NCI-H748 treated with DMSO at 0.1 percent for 48 hours (cell line): ENCODE data around the gene SBSN.
"Not testable (repeated sequence)": the region's sequence is repeated elsewhere in the genome, so short reads cannot be mapped to it uniquely, and the experiment has no call there.

Source experiments
- DNase-seq: peaks from one replicate; lab custom pipeline; 2025; lab: John Stamatoyannopoulos, UW

SBSN gene

DNA sequence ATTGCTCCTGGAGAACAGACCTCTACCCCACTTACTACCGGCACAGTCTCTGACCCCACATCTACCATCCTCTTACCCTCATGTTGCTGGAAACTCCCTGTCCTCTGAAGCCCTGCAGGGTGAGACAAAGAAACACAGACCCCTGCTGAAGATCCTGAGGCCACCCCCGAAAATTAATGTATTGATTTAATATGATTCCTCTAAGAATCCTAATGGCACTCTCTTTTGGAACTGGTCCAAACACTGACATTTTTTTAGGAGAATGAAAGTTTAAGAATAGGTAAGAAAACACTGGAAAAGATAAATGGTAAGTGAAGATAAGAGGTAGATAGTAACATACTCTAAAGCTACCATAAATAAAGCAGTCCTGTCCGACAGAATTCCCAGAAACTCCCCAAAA, 20.0 kb downstream of the SBSN start:
- DNase-seq, result no peak

GRCh38 chr19:35507561-35507960, 20.6 kb downstream of the SBSN start:
- DNase-seq, result no peak

GRCh38 chr19:35506011-35506410, 22.1 kb downstream of the SBSN start:
- no peak for DNase-seq

DNA sequence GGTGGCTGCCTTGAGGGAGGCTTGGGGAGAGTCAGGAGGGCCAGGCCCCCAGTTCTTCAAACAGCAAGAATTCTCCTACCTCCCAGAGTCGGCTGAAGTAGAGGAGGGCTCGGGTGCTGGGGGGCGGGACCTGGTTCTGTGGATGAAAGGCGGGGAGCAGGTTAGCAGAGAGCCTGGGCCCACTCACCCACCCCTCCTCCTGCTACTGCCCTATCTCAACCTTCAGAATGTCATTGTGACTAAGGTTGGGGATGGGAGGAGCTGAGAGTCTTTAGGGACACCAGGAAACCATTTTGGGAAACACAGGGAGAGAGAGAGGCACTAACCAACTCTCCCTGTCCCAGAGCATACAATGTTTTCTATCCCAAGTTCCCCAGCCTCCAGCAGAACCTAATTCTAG, 25.4 kb downstream of the SBSN start:
- no peak for DNase-seq

DNA sequence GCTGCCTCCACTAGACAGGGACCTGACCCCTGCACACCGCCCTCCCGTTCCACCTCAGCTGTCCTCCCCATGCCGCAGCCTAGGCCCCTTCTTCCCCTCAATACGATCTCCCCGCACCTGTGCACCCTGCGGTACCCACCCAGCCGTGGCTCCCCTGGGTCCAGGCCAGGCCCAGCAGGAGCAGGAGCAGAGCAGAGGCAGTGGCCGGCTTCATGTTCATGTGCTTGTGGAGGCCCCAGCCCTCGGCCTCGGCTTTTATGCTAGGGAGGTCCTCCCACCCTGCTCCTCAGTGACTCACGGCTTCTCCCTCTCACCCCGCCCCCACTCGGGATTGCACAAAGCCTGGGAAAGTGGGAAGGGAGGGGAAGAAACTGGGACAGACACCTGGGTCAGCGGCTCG, 26.4 kb downstream of the SBSN start:
- no peak for DNase-seq

DNA sequence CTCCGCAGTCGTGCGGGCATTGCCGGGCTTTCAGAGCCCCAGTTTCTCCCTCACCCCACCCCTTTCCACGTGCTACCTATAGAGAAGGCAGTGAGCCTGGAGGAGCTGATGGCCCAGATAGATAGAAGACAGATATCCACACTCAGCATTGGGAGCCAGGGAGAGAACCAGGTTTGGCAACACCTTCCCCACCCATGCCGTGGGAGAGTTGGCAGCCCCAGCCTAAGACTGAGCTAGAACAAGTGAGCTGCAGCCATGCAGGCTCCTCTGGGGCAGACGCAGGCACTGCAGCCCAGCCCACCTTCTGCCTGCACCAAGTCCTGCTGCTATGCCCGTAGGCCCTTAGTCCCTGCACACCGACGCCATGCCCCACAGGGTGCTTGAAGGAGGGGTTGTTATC, 27.5 kb downstream of the SBSN start:
- DNase-seq, result no peak

- no peak for DNase-seq
Measured at GRCh38 chr19:35498984-35499527, 29.1 kb downstream of the SBSN start.

- DNase-seq, result no peak
Measured at GRCh38 chr19:35498220-35498619, 29.9 kb downstream of the SBSN start.

- no peak for DNase-seq
Measured at GRCh38 chr19:35497406-35497805, 30.7 kb downstream of the SBSN start.

DNA sequence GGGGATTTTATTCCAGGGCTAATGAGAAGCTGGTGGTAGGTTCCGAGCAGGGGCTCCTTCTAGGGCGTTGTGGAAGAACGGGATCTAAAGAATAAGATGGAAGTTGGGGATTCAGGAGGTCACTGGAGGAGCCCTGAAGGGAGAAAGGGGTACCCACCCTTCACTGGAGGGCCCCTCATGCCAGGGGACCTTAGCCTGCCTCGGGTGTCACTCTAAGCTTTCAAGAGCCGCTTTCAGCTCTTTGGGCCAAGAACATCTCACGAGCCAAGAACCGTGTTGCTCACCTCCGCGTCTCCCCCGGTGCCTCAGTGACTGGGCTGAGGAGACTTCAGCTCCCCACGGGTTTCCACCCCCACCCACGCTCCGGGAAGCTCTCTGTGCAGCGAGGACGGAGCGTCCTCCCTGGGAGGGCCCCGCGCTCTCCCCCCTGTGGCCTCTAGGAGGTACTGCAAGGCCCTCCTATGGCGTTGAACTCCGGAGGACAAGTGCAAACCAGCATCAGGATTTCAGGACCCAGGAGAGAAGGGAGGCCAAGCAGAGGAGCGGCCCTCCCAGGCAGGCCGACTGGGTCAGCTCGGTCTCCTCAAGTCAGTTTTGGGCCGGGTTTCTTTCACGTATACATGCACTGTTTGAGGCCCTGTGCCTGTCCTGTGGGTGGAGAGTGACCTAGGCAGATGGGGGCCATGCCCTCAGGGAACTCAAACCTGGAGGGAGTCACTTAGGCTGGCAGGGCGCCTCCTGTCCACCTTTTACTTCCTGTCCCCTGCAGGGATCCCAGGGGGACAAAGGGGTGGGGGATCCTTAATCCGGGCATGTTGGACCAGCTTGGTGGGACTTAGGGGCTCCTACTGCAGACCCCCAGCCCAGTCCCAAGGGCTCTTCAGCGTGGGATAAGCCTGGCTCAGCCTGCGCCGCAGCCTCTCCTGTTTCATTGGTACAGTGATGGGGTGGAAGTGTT, 32.7 kb downstream of the SBSN start:
- no peak for DNase-seq

GRCh38 chr19:35493971-35494370, 34.1 kb downstream of the SBSN start:
- no peak for DNase-seq

DNA sequence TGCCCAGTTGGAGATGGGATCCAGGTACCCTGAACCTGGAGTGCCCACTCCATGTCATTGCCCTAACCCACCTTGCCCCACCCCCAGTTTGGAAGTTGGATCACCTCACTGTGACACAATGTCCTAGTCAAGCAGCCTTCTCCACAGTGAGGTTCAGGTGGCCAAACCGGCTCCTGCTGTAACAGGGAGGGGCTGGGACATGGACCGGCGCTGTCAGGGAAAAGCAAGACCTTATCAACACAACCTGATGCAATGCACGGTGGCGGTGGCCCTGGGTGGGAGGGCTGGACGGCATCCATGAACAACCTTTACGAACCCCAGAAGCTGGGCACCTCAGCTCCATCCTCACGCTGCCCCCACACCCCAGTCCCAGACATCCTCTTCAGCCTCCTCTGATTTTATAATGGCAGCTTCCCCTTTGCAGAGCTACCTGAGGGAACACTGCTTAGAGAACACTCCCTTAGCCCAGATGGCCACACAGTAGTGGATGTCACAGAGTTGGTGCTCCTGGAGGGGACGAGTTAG, 36.2 kb downstream of the SBSN start:
- no peak for DNase-seq

DNA sequence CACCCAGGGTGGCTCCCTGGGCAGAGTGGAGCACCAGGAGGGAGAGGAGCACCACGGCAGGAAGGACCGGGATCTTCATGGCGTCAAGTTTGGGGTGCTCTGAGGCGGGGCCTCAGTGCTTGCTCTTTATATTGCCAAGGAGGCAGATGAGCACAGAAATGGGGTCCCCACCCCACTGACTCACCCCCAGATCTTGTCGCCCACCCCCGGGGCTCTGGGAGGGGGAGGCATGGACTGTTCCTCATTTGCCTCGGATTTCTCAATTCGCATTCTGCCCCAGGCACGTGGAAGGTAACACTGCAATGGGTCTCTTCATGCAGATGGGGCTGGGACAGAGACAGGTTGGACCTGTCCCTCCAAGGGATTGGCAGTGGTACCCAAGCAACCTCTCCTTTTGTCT, 37.7 kb downstream of the SBSN start, which contains the start of gene KRTDAP:
TSS of gene KRTDAP (minus strand) at position 101 of the 400 bp plus-strand sequence. CDS start at position 79, 22 bp downstream.
- no peak for DNase-seq

- DNase-seq, result no peak
Measured at GRCh38 chr19:35488677-35489076, 39.4 kb downstream of the SBSN start.

DNA sequence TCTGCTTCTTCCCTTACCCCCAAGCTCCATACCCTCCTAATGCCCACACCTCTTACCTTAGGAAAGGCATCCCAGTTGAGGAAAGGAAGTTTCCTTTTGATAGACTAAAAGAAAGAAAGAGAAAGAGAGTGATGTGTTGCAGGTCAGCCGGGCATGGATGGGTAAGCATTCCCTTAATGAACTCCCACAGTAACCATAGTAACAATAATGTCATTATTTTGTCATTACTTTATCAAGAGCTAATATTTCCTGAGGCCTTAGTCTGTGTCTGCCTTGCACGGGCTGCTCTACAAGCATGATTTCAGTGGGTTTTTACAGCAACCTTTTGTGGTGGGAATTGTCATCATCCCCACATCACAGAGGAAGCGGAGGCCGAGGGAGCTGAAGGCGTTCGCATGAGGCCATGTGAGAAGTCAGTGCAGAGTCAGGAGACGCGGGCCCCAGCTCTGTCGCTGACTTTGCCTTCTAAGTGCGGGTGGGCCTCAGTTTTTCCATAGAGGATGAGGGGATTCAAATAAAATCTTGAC, 40.4 kb downstream of the SBSN start:
- DNase-seq, result no peak

- no peak for DNase-seq
Measured at GRCh38 chr19:35486268-35486708, 41.8 kb downstream of the SBSN start.

GRCh38 chr19:35484252-35485036, 43.7 kb downstream of the SBSN start:
- DNase-seq, result no peak

DNA sequence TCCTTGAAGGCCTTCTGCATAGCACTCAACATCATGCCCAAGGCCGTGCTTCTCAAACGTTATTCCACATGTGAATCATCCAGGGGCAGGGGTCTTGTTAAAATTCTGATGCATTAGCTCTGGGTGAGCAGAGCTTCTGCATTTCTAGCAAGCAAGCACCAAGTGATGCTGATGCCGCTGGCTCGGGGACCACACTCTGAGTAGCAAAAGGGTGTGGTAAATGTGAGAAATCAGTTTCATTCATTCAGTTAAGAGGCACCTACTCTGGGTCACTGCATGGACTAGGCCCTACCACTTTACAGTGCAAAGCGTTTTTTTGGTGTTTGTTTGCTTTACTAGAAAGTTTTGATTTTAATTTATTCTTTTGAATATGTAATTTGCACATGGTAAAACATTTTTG, 45.0 kb downstream of the SBSN start:
- no peak for DNase-seq

DNA sequence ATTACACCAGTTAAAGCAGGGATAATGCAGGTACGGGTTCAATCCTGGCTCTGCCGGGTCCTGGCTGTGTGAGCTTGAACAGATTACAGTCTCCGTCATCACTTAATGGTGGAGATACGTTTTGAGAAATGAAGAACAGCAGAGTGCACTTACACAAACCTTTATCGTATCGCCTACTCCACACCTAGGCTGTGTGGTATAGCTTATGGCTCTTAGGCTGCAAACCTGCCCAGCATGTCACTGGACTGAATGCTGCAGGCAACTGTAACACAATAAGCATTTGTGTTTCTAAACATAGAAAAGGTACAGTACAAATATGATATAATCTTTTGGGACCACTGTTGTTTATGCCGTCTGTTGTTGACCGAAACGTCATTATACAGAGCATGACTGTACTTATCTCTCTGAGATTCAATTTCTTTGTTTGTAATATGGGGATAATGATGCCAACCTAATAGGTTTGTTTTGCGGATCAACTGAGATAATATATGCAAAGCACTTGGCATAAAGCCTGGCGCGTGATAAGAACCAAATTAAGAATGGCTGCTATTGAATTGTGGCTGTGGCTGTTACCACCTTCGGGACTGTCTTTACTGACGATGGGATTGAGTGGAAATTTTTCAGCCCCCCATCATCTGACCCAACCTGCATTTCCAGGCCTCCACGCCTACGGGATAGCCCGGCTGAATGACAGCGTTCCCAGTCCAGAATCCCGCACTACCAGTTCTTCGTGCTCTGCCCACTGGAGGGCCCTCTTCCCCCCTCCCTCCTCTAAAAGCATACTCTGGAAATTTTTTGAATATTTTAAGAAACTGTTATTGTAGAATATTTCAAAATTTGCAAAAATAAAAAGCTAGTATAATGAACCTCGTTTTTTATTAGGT, 49.1 kb downstream of the SBSN start:
- peak; percentile 33 for DNase-seq

DNA sequence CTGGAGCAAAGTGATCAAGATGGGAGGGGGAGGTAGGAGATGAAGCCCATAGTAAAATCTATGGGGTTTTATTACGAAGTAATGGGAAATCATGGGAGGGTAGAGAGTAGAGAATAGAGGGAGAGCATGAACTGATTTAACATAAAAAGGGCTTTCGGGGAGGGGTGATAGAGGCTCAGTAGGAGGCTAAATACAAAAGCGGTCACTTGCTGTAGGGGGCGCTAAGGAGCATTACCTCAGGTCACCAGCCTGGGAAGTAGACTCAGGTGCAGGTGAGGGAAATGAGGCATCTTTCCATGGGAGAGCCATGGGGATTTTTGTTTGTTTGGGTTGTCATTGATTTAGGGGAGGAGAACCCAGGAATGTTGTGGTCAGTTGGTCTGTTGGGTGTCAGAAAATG, 52.0 kb downstream of the SBSN start:
- no peak for DNase-seq

DNA sequence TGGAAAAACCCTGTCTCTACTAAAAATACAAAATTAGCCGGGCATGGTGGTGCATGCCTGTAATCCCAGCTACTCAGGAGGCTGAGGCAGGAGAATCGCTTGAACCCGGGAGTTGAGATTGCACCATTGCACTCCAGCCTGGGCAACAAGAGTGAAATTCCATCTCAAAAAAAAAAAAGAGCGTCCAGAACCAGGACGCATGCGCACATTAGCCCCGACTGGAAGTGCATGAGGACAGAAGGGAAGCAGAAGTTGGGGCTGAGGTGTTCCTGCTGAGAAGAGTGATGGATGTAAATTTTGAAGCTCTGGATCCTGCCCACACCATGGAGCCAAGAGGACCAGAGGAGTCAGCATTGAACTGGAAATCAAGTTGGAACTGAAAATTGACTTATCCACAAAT, 53.5 kb downstream of the SBSN start:
- not testable (repeated sequence) for DNase-seq
